ENCODE measurements around the gene SORBS1.

DNA sequence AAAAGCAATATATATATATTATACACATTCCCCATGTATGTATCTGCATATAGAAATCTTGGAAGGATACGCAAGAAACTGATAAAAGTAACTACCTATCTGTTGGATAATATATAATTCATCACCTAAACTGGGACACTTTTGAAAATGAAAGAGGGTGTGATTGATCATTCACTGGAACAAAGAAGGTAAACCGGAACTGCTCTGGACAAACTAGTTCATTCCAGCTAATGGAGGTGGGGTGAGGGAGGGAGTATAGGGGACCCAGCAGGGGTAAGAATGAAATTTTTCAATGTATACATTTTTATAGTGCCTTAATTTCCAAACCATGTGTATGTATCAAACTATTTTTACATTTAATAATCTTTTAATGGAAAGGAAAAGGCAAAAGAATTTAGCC lies 25.6 kb downstream of the SORBS1 start:
- TF ChIP-seq, protein P1, sequence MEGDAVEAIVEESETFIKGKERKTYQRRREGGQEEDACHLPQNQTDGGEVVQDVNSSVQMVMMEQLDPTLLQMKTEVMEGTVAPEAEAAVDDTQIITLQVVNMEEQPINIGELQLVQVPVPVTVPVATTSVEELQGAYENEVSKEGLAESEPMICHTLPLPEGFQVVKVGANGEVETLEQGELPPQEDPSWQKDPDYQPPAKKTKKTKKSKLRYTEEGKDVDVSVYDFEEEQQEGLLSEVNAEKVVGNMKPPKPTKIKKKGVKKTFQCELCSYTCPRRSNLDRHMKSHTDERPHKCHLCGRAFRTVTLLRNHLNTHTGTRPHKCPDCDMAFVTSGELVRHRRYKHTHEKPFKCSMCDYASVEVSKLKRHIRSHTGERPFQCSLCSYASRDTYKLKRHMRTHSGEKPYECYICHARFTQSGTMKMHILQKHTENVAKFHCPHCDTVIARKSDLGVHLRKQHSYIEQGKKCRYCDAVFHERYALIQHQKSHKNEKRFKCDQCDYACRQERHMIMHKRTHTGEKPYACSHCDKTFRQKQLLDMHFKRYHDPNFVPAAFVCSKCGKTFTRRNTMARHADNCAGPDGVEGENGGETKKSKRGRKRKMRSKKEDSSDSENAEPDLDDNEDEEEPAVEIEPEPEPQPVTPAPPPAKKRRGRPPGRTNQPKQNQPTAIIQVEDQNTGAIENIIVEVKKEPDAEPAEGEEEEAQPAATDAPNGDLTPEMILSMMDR (IDR thresholded peaks at IDR 0.05; ENCODE audit: insufficient read depth, low read length, poor library complexity, severe bottlenecking) = no peak
- TF ChIP-seq EZH2phosphoT487 (conservative IDR thresholded peaks at IDR 0.05; ENCODE audit: low read length) = no peak

Measured in SU-DHL-6 (cell line).